Stimulated activated CD4-positive, alpha-beta T cell treated with anti-CD3 and anti-CD28 coated beads, Interleukin-4, amount 100 ng/mL, for 4 hours (primary cell): Measurements from ENCODE around the gene MRPL38.

ENCODE experiments used
- DNase-seq, 2 experiments: peaks; one replicate each; pipeline ENCODE4 v3.0.0-alpha.2; 2020

MRPL38 gene

GRCh38 chr17:75849724-75850123, 55.0 kb downstream of the MRPL38 start:
- no peak for DNase-seq

- DNase-seq = no peak
These were observed 55.4 kb downstream of the MRPL38 start for GRCh38 chr17:75849279-75849646.
